Measurements from ENCODE around the gene COL8A2.

Gene COL8A2

DNA sequence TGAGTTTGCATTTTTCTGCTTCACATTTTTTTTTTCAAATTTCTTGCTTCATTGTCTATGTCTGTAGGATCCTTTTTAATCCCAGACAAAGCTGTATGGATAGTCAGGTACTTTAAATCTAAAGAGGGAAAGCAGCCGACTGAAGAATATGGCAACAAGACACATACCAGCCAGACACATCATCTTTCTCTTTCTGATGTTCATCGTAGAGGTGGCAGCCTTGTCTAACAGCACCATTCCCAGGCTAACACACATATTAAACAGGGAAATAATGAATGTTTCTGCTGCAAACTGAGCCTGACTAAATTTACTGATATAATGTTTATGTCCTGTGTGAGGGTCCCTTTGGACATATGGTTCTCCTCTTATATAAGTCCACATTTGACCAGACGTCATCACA is 44.8 kb downstream of the COL8A2 start:
- no peaks in the 10 kb centered on the region for H3K27me3 ChIP-seq (ENCODE audit: insufficient read depth, poor library complexity, severe bottlenecking)
- peaks cover 3% of the 10 kb centered on the region for H3K4me1 ChIP-seq (ENCODE audit: insufficient read depth, poor library complexity, severe bottlenecking)
- TF ChIP-seq, protein P1, sequence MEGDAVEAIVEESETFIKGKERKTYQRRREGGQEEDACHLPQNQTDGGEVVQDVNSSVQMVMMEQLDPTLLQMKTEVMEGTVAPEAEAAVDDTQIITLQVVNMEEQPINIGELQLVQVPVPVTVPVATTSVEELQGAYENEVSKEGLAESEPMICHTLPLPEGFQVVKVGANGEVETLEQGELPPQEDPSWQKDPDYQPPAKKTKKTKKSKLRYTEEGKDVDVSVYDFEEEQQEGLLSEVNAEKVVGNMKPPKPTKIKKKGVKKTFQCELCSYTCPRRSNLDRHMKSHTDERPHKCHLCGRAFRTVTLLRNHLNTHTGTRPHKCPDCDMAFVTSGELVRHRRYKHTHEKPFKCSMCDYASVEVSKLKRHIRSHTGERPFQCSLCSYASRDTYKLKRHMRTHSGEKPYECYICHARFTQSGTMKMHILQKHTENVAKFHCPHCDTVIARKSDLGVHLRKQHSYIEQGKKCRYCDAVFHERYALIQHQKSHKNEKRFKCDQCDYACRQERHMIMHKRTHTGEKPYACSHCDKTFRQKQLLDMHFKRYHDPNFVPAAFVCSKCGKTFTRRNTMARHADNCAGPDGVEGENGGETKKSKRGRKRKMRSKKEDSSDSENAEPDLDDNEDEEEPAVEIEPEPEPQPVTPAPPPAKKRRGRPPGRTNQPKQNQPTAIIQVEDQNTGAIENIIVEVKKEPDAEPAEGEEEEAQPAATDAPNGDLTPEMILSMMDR (IDR thresholded peaks at IDR 0.05; ENCODE audit: poor library complexity, severe bottlenecking), result no peak
- H3K27ac ChIP-seq (ENCODE audit: poor library complexity, severe bottlenecking), result peak overlapping the region; percentile 16
- H3K4me3 ChIP-seq (ENCODE audit: severe bottlenecking), result no peak overlapping the region
- H3K36me3 ChIP-seq (ENCODE audit: low read depth), result no peaks in the 10 kb centered on the region
- peak; percentile 51; the same call in 1 of the 3 replicates for ATAC-seq (ENCODE audit: low read depth)
- no peak for DNase-seq (ENCODE audit: low spot score)
- H3K9me3 ChIP-seq (ENCODE audit: severe bottlenecking), result no peaks in the 10 kb centered on the region

DNA sequence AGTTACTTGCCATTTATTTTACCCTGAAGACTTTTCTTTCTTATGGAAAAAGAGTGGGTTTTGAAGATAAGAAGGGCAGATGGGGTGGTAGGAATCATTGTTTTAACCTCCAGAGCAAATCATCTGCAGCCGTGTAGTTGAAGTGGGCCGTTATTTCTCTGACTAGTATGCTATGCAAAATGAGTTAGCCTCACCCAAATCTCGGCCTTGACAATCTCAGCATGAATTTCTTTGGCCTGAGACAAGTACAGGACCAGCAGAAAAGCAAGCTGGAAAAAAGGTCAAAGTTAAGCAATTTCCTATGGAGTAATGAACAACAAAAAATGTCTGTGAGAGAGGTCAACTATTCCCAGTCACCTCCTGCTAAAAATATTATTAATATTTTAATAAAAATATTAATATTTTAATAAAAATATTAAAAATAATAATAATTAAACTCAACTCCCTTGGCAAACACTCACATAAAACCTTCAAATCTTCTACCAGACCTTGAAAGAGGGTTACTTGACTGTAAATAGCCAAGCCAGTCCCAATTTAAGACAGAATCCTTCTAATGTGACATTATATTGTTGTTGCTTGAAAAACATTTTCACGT is 47.9 kb downstream of the COL8A2 start:
- Histone ChIP-seq H3K4me1 (ENCODE audit: insufficient read depth, poor library complexity, severe bottlenecking) (peaks cover 3% of the 10 kb centered on the region), H3K4me3 (ENCODE audit: severe bottlenecking) (no peak overlapping the region), H3K27me3 (ENCODE audit: insufficient read depth, poor library complexity, severe bottlenecking) (no peaks in the 10 kb centered on the region), H3K9me3 (ENCODE audit: severe bottlenecking) (no peaks in the 10 kb centered on the region), H3K36me3 (ENCODE audit: low read depth) (no peaks in the 10 kb centered on the region), H3K27ac (ENCODE audit: poor library complexity, severe bottlenecking) (no peak overlapping the region)
- ATAC-seq (ENCODE audit: low read depth) (no peak), DNase-seq (ENCODE audit: low spot score) (no peak)
- TF ChIP-seq, protein P1 (IDR thresholded peaks at IDR 0.05; ENCODE audit: poor library complexity, severe bottlenecking), result no peak

DNA sequence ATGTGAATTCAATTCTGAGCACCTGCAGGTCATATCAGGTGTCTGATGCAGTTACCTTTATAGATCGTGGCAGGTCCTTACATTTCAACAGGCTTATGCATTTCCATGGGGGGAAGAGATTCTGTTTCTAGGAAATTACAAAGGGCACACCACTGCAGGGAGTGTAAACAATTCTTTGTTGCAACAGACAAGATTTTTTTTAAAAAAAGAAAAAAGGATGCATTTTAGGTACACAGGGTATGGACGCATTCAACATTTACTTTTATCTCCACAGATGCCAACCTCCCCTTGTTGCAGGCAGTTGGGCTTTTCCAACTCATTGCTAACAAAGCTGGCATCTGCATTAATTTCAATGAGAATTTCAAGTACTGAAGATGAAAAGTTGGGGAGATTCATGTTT is 54.7 kb downstream of the COL8A2 start:
- ATAC-seq (ENCODE audit: low read depth) (no peak), DNase-seq (ENCODE audit: low spot score) (no peak)
- TF ChIP-seq, protein P1 (IDR thresholded peaks at IDR 0.05; ENCODE audit: poor library complexity, severe bottlenecking), result no peak
- Histone ChIP-seq H3K27me3 (ENCODE audit: insufficient read depth, poor library complexity, severe bottlenecking) (no peaks in the 10 kb centered on the region), H3K36me3 (ENCODE audit: low read depth) (no peaks in the 10 kb centered on the region), H3K27ac (ENCODE audit: poor library complexity, severe bottlenecking) (no peak overlapping the region), H3K4me3 (ENCODE audit: severe bottlenecking) (no peak overlapping the region), H3K4me1 (ENCODE audit: insufficient read depth, poor library complexity, severe bottlenecking) (no peaks in the 10 kb centered on the region), H3K9me3 (ENCODE audit: severe bottlenecking) (peaks cover 2% of the 10 kb centered on the region)

DNA sequence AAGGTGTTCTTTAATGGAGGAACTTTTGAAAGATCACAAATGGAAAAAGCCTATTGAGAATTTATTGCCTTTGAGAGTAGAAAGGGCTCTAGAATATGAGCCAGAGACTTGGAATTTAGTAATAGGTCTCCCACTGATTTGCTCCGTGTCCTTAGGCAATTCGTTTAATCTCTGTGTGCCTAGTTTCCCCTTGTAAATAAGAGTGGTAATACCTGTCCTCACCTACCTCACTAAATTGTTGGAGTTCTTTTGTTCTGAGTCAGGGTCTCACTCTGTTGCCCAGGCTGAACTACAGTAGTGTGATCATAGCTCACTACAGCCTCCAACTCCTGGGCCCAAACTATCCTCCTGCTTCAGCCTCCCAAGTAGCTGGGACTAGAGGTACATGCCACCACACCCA is 56.2 kb downstream of the COL8A2 start:
- TF ChIP-seq, protein P1 (IDR thresholded peaks at IDR 0.05; ENCODE audit: poor library complexity, severe bottlenecking), result no peak
- H3K4me1 ChIP-seq (ENCODE audit: insufficient read depth, poor library complexity, severe bottlenecking), result no peaks in the 10 kb centered on the region
- peaks cover 2% of the 10 kb centered on the region for H3K9me3 ChIP-seq (ENCODE audit: severe bottlenecking)
- H3K27ac ChIP-seq (ENCODE audit: poor library complexity, severe bottlenecking), result no peak overlapping the region
- DNase-seq (ENCODE audit: low spot score) (no peak), ATAC-seq (ENCODE audit: low read depth) (peak; percentile 57; the same call in 1 of the 3 replicates)
- no peak overlapping the region for H3K4me3 ChIP-seq (ENCODE audit: severe bottlenecking)
- no peaks in the 10 kb centered on the region for H3K36me3 ChIP-seq (ENCODE audit: low read depth)
- H3K27me3 ChIP-seq (ENCODE audit: insufficient read depth, poor library complexity, severe bottlenecking), result no peaks in the 10 kb centered on the region

DNA sequence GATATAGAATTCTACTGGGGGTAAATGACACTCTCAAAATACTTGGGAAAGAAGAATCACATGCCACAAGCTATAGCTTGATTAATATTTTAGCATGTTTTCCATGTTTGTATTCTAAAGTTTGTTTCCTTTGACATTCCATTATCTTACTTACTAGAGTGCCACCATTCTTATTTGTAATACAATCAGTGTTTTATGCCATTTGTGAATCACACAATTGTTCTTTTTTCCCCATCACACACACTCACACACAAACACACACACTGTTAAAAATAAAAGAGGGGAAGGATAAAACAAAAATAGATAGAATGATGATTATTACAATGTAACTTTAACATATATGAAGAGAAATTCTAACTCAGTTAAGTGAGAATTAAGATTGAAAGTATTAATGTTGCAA is 57.2 kb downstream of the COL8A2 start:
- ATAC-seq (ENCODE audit: low read depth) (no peak), DNase-seq (ENCODE audit: low spot score) (no peak)
- H3K36me3 ChIP-seq (ENCODE audit: low read depth), result no peaks in the 10 kb centered on the region
- TF ChIP-seq, protein P1 (IDR thresholded peaks at IDR 0.05; ENCODE audit: poor library complexity, severe bottlenecking), result no peak
- no peak overlapping the region for H3K4me3 ChIP-seq (ENCODE audit: severe bottlenecking)
- no peaks in the 10 kb centered on the region for H3K4me1 ChIP-seq (ENCODE audit: insufficient read depth, poor library complexity, severe bottlenecking)
- no peak overlapping the region for H3K27ac ChIP-seq (ENCODE audit: poor library complexity, severe bottlenecking)
- no peaks in the 10 kb centered on the region for H3K27me3 ChIP-seq (ENCODE audit: insufficient read depth, poor library complexity, severe bottlenecking)
- H3K9me3 ChIP-seq (ENCODE audit: severe bottlenecking), result peaks cover 2% of the 10 kb centered on the region

Measured in RWPE2 (cell line).